Neural progenitor cell (in vitro differentiated cells): ENCODE data around the gene PIWIL4.

ENCODE experiments used
- EZH2phosphoT487 ChIP-seq: fragments of 200-600 bp; sonication (generic); IDR thresholded peaks from 2 replicates; pipeline ENCODE4 v1.6.1; 2017; ENCODE audit warnings: antibody characterized with exemption
- TF ChIP-seq, protein P1 (sequence below): fragments of 200-600 bp; sonication (generic); IDR thresholded peaks from 2 replicates; pipeline ENCODE4 v1.5.1; 2017; ENCODE audit warnings: antibody characterized with exemption, mild to moderate bottlenecking

DNA sequence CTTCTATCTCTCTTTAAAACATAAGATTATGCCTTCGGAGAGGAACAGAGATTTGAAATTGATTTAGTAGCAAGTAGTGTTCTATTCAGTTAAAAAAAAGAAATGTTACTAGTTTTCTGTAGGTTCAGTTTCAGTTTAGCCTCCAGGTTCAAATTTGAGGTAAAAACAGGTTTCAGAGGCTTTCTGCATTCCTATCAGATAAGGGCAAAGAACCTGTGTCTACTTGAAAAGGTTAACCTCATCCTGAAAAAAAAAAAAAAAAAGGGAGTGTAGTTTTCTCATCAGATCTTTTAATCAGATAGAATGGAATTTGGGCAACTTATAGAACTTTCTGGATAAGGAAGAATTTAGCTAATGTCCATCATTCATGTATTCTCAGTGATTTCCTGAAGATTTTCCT is 42.8 kb upstream of the PIWIL4 start:
- TF ChIP-seq, protein P1, sequence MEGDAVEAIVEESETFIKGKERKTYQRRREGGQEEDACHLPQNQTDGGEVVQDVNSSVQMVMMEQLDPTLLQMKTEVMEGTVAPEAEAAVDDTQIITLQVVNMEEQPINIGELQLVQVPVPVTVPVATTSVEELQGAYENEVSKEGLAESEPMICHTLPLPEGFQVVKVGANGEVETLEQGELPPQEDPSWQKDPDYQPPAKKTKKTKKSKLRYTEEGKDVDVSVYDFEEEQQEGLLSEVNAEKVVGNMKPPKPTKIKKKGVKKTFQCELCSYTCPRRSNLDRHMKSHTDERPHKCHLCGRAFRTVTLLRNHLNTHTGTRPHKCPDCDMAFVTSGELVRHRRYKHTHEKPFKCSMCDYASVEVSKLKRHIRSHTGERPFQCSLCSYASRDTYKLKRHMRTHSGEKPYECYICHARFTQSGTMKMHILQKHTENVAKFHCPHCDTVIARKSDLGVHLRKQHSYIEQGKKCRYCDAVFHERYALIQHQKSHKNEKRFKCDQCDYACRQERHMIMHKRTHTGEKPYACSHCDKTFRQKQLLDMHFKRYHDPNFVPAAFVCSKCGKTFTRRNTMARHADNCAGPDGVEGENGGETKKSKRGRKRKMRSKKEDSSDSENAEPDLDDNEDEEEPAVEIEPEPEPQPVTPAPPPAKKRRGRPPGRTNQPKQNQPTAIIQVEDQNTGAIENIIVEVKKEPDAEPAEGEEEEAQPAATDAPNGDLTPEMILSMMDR = no peak
- TF ChIP-seq EZH2phosphoT487 = no peak
